Measurements from ENCODE around the gene AMHR2.

- TF ChIP-seq EZH2 (IDR thresholded peaks at IDR 0.05; ENCODE audit: low read length) (no peak), CTCF (optimal IDR thresholded peaks at IDR 0.05 in 1 of 3, IDR thresholded peaks at IDR 0.05 in 1 of 3, conservative IDR thresholded peaks at IDR 0.05 in 1 of 3; ENCODE audit: extremely low read depth in 1 of 3, insufficient read depth in 2 of 3, low read length in 3 of 3) (no peak)
These were observed 44.1 kb upstream of the AMHR2 start for GRCh38 chr12:53379389-53380103.

Data from keratinocyte (primary cell).